ENCODE measurements around the gene RELT. TPM values are rescaled to one million over a fixed set of nuclear protein-coding genes. Genes with fewer than 3 reads are reported as not detected.

Gene RELT
- total RNA-seq, 1 experiment from 2014 or later, result 2.3 TPM

GRCh38 chr11:73389916-73390315, 13.7 kb downstream of the RELT start:
- no peak for DNase-seq (ENCODE audit: extremely low read depth, low read depth)

DNA sequence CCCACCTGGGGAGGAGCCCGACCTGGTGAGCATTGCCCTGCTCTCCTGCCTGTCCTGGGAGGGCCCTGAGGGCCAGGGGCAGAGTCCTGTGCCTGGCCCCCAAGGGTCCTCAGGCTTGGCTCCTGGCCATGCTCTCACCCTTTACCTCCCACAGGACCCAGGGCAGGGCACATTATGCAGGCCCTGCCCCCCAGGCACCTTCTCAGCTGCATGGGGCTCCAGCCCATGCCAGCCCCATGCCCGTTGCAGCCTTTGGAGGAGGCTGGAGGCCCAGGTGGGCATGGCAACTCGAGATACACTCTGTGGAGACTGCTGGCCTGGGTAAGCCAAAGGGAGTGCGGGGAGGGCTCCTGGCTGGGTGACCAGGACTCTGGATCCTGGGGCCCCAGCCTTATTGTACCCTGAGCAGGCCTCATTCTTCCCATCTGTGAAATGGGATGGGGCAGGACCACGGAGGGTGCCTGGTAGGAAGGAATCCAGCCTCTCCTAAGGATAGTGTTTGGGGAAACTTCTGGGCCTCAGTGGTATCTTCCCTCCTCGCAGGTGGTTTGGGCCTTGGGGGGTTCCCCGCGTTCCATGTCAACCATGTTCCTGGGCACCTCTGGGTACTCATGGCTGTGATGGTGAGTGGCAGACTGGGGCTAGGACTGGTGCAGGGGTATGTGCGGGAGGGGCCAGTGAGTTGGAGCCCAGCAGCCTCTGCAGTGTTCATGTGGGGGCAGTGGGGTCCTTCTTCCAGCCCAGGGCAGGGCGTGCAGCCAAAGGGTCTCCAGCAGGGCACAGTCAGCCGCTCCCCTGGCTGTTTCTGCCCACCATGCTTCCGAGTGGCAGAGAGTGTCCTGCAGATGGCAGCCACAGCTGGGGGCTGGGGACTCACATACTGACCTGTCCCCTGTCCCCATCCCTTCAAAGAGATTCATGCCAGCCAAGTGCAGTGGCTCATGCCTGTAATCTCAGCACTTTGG, 14.7 kb downstream of the RELT start:
- no peak for DNase-seq (ENCODE audit: extremely low read depth, low read depth)

- no peak for DNase-seq (ENCODE audit: extremely low read depth, low read depth)
Observed at GRCh38 chr11:73391665-73392064, 15.5 kb downstream of the RELT start.

- DNase-seq (ENCODE audit: extremely low read depth, low read depth), result no peak
Observed at GRCh38 chr11:73392108-73393010, 16.2 kb downstream of the RELT start.

DNA sequence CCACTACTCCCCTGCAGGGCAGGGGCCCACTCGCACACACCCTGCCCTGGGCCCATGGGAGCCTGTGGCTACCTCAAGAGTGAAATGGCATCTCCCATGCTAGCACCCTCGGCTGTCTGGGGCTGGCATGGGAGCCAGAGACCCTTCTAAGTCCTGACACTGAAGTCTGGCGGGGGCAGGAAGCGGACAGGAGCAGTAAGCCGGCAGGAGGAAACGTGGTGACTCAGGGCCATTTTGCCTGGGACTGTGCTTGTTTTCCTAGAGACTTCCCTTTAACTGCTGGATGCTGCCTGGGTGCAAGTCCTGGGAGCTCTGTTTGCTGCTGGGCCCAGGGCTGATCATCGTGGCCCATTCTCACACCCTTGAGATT, 16.8 kb downstream of the RELT start:
- no peak for DNase-seq (ENCODE audit: extremely low read depth, low read depth)

DNA sequence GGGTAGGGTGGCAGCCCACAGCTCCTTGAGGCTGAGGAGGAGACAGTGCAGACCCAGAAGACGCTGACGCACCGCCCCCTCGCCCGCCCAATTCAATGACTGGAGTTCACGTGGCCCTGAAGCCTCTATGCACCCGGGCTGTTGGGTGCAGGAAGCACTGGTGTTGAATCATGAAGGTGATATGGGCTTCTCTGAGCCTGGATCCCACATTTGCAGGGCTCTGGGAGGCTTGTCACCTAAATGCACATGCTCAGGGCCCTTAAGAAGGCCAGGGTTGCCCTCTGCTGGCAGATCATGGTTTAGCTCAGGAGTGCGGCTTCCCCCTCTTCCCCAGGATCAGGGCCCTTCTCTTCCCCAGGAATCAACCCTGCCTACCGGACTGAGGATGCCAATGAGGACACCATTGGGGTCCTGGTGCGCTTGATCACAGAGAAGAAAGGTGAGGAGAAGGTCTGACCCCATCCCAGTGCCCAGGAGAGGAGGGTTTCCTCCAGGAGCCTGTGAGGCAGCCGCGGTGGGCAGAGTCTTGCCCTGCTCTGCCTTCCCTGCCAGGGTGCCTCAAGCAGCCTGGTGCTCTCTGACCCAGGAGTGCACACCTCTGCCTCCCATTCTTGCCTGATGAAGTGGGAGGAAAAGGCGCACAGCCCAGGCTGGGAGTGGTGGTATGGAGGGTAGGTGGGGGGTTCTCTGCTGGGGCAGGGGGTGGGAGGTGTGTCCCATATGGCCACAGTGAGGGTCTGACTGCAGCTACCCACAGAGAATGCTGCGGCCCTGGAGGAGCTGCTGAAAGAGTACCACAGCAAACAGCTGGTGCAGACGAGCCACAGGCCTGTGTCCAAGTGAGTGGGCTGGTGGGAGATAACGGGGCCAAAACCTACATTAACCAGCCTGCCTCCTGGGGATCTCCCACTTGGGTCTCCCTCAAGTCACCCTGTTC, 17.5 kb downstream of the RELT start:
- peak; percentile 62 for DNase-seq (ENCODE audit: extremely low read depth, low read depth)

DNA sequence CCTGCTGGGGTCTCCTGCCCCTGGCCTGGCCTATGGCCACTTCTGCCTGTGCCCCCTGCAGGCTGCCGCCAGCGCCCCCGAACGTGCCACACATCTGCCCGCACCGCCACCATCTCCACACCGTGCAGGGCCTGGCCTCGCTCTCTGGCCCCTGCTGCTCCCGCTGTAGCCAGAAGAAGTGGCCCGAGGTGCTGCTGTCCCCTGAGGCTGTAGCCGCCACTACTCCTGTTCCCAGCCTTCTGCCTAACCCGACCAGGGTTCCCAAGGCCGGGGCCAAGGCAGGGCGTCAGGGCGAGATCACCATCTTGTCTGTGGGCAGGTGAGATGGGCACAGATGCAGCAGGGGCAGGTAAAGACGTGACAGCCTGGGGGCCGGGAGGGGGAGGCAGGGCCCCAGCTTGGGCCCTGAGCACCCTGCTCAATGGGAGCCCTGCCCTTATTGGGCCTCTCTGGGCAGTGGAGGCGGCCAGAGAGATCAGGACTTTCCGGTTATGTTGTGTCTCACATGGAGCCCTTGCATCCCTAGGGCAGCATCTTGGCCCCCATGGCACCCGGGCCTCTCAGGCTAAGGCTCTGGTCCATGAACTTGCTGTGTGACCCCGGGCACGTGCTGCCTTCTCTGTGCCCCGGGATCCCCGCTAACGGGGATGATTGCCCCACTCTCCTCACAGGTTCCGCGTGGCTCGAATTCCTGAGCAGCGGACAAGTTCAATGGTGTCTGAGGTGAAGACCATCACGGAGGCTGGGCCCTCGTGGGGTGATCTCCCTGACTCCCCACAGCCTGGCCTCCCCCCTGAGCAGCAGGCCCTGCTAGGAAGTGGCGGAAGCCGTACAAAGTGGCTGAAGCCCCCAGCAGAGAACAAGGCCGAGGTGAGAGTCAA, 18.5 kb downstream of the RELT start:
- DNase-seq (ENCODE audit: extremely low read depth, low read depth), result no peak

DNA sequence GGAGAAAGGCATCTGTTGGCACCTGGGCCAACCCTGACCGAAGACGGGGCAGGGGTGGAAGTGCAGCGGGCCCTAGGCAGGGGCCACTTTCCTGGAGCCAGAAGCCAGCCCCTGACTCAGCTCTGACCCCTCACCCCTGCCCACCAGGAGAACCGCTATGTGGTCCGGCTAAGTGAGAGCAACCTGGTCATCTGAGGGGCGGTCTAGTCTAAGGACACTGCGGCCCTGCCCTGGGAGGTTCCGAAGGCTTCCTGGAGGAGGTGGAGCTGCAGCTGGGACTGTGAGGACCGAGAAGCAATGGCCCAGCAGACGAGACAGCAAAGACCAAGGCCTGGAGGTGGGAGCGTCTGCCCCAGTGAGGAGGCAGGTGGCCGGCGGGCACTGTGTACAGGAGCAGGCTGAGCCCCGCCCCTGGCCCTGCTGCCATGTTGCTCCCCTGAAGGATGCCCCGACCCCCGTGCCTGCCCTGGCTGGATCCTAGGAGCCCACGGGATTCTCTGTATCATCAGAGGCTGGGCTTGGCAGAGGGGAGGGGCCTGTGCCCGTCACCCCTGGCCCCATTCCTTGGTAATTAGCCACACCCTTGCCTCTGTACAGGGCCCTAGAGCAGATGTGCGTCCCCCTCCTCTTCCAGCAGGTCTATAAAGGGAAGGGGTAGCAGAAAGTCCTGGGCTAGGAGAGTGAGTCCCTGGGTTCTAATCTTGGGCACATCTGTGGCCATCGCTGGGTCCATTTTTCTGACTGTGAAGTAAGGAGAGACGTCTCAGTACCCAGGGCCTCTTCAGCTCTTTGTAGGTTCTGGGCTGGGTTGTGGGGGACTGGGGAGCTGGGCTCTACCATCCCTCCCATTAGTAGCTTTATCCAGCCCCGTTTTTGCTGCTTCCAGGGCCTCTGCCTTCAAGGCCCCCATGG, 19.4 kb downstream of the RELT start:
- DNase-seq (ENCODE audit: extremely low read depth, low read depth), result no peak

DNA sequence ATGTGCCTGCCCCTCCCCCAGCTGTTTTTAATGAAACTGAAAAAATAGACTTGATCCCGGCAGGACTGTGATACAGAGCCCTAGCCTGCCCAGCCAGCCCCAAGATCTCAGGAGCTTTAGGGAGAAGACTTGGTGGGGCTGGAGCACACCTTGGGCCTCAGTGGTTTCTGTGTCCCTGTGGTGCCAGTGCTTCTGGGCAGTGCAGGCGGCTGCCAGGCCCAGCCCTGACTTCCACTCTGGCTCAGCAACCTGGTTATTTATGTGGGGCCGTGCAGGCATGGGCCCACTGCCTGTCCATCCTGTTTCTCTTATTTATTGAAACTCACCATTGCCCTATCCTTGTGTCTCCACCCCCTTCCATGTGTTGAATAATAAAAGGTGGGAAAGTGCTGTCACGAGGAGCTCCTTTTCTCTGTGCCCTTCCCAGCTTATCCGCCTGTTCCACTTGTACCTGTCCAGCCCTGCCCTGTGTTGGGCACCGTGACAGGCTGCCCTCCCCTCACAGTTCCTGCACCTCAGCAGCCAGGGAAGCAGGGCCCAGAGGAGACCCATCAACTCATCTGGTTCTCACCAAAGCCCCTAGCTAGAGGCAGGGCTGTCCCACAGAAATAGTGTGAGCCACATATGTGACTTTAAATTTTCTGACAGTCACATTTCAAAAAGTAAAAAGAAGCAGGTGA, 20.2 kb downstream of the RELT start:
- DNase-seq (ENCODE audit: extremely low read depth, low read depth), result no peak

- DNase-seq (ENCODE audit: extremely low read depth, low read depth), result no peak
Observed at GRCh38 chr11:73396985-73397384, 20.8 kb downstream of the RELT start.

DNA sequence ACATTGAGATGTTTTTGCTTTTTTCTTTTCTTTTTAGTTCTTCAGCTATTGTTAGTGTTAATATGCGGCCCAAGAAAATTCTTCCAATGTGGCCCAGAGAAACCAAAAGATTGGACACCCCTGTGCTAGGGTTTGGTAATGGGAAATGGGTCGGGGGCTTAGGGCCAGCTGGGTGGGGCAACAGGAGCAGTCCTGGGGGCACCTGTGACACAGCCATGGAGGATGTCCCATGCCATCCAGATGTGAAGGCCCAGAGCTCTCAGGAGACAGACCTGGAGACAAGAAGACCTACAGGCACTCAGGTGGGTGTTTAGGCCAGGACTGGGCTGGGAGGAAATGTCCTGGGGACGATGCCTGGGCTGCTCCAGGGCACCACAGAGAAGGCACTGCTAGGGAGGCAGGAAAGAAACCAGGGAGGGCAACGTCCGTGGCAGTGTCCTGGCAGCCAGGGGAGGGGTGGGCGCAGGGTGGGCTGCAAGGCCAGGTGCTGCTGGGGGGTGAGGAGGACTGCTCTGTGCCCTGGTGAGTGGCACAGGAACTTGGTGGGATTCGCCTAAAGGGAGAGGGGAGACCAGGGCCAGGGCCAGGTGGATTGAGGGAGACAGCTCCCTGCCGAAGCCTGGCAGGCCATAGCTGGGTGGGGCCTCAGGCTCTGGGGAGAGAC, 21.4 kb downstream of the RELT start:
- DNase-seq (ENCODE audit: extremely low read depth, low read depth), result no peak

DNA sequence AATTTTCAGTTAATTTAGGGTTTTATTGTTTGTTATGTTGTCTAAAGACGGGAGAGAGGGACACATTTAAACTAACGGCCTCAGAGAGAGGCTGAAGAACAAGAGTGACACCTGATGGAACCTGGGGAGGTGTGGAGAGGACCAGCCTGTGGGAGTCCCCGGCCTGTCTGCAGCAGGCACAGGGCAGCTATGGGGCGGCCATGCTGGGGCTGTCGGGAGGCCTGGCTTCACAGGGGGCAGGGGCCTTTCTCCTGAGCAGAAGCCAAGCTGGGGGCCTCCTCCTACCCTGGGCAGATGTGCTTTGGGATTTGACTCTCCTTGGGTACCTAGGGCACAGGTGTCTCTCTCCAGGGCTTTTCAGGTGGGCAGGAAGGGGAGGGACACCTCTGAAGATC, 21.9 kb downstream of the RELT start:
- no peak for DNase-seq (ENCODE audit: extremely low read depth, low read depth)

- DNase-seq (ENCODE audit: extremely low read depth, low read depth), result no peak
Observed at GRCh38 chr11:73398721-73399120, 22.5 kb downstream of the RELT start.

GRCh38 chr11:73399159-73399590, 23.0 kb downstream of the RELT start:
- DNase-seq (ENCODE audit: extremely low read depth, low read depth), result no peak

GRCh38 chr11:73399636-73400035, 23.4 kb downstream of the RELT start:
- DNase-seq (ENCODE audit: extremely low read depth, low read depth), result no peak

DNA sequence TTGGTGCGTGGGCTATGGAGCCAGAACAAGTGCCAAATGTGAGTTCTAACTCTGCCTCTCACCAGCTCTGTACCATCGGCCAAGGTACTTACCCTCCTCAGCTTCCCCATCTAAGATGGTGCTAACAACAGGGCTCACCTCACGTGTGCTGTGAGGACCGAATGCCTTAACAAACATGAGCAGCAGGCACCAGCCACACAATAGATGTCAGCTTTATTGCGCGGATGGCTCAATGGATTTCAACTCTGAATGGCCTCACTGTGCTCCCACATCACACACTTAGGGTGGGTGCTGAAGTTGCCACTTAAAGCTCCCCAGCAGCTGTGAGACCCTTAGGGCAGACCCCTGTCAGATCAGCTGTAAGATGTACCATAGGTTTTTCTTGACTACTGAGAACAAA, 24.1 kb downstream of the RELT start:
- no peak for DNase-seq (ENCODE audit: extremely low read depth, low read depth)

GRCh38 chr11:73401217-73401923, 25.2 kb downstream of the RELT start:
- no peak for DNase-seq (ENCODE audit: extremely low read depth, low read depth)

Measured in NCI-H460 (cell line).